Measurements from ENCODE around the gene TMEM33. TPM values are rescaled to one million over a fixed set of nuclear protein-coding genes. Genes with fewer than 3 reads are reported as not detected.

The TMEM33 gene
- polyA plus RNA-seq, 1 donor from 2014 or later: 26.5 TPM

- H4K20me1 ChIP-seq (ENCODE audit: insufficient read depth): no peaks in the 10 kb centered on the region
- no peaks in the 10 kb centered on the region for H3K27me3 ChIP-seq (ENCODE audit: insufficient read depth, low read depth, low read length)
- TF ChIP-seq RAD21 (conservative IDR thresholded peaks at IDR 0.05) (no peak), CTCF (IDR thresholded peaks at IDR 0.05; ENCODE audit: poor library complexity, severe bottlenecking) (no peak), SMC3 (conservative IDR thresholded peaks at IDR 0.05; ENCODE audit: poor library complexity) (no peak), TAF1 (IDR thresholded peaks at IDR 0.05; ENCODE audit: low read depth) (no peak), EP300 (conservative IDR thresholded peaks at IDR 0.05; ENCODE audit: poor library complexity, severe bottlenecking) (no peak)
- TF ChIP-seq, protein P1, sequence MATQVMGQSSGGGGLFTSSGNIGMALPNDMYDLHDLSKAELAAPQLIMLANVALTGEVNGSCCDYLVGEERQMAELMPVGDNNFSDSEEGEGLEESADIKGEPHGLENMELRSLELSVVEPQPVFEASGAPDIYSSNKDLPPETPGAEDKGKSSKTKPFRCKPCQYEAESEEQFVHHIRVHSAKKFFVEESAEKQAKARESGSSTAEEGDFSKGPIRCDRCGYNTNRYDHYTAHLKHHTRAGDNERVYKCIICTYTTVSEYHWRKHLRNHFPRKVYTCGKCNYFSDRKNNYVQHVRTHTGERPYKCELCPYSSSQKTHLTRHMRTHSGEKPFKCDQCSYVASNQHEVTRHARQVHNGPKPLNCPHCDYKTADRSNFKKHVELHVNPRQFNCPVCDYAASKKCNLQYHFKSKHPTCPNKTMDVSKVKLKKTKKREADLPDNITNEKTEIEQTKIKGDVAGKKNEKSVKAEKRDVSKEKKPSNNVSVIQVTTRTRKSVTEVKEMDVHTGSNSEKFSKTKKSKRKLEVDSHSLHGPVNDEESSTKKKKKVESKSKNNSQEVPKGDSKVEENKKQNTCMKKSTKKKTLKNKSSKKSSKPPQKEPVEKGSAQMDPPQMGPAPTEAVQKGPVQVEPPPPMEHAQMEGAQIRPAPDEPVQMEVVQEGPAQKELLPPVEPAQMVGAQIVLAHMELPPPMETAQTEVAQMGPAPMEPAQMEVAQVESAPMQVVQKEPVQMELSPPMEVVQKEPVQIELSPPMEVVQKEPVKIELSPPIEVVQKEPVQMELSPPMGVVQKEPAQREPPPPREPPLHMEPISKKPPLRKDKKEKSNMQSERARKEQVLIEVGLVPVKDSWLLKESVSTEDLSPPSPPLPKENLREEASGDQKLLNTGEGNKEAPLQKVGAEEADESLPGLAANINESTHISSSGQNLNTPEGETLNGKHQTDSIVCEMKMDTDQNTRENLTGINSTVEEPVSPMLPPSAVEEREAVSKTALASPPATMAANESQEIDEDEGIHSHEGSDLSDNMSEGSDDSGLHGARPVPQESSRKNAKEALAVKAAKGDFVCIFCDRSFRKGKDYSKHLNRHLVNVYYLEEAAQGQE (IDR thresholded peaks at IDR 0.05; ENCODE audit: borderline replicate concordance): no peak
- H3K79me2 ChIP-seq (replicated peaks; ENCODE audit: insufficient read depth, low read length): no peaks in the 10 kb centered on the region
- no peak overlapping the region for H3K9ac ChIP-seq (ENCODE audit: low read length)
- no peak overlapping the region for H3K4me3 ChIP-seq (ENCODE audit: low read length)
- H3K9me3 ChIP-seq (ENCODE audit: low read length): no peaks in the 10 kb centered on the region
- no peak overlapping the region for H3K27ac ChIP-seq (ENCODE audit: low read length)
- no peaks in the 10 kb centered on the region for H3K9me2 ChIP-seq (ENCODE audit: insufficient read depth, low read length)
- H3K36me3 ChIP-seq (ENCODE audit: insufficient read depth, low read length): no peaks in the 10 kb centered on the region
- no peak overlapping the region for H2AFZ ChIP-seq (ENCODE audit: low read depth, low read length)
- H3K4me2 ChIP-seq (ENCODE audit: low read length): no peak overlapping the region
- no peaks in the 10 kb centered on the region for H3F3A ChIP-seq (ENCODE audit: insufficient read depth, low read length, poor library complexity, severe bottlenecking)
These were observed 13.8 kb upstream of the TMEM33 start for GRCh38 chr4:41921476-41921875.

GRCh38 chr4:41927796-41928499 lies 7.3 kb upstream of the TMEM33 start:
- no peak overlapping the region for H3K9ac ChIP-seq (ENCODE audit: low read length)
- no peaks in the 10 kb centered on the region for H3K9me3 ChIP-seq (ENCODE audit: low read length)
- H4K20me1 ChIP-seq (ENCODE audit: insufficient read depth): no peaks in the 10 kb centered on the region
- no peaks in the 10 kb centered on the region for H3K27me3 ChIP-seq (ENCODE audit: insufficient read depth, low read depth, low read length)
- H3K27ac ChIP-seq (ENCODE audit: low read length): no peak overlapping the region
- no peaks in the 10 kb centered on the region for H3F3A ChIP-seq (ENCODE audit: insufficient read depth, low read length, poor library complexity, severe bottlenecking)
- no peak overlapping the region for H3K4me2 ChIP-seq (ENCODE audit: low read length)
- no peak overlapping the region for H2AFZ ChIP-seq (ENCODE audit: low read depth, low read length)
- no peaks in the 10 kb centered on the region for H3K9me2 ChIP-seq (ENCODE audit: insufficient read depth, low read length)
- H3K4me3 ChIP-seq (ENCODE audit: low read length): no peak overlapping the region
- no peaks in the 10 kb centered on the region for H3K36me3 ChIP-seq (ENCODE audit: insufficient read depth, low read length)
- TF ChIP-seq MXI1 (conservative IDR thresholded peaks at IDR 0.05; ENCODE audit: poor library complexity, severe bottlenecking) (no peak), SMC3 (conservative IDR thresholded peaks at IDR 0.05; ENCODE audit: poor library complexity) (no peak), POLR2AphosphoS5 (IDR thresholded peaks at IDR 0.05) (no peak), TAF1 (IDR thresholded peaks at IDR 0.05; ENCODE audit: low read depth) (no peak), CTCF (IDR thresholded peaks at IDR 0.05; ENCODE audit: poor library complexity, severe bottlenecking) (no peak)
- TF ChIP-seq, protein P1 (IDR thresholded peaks at IDR 0.05; ENCODE audit: borderline replicate concordance): no peak
- no peaks in the 10 kb centered on the region for H3K79me2 ChIP-seq (replicated peaks; ENCODE audit: insufficient read depth, low read length)
